Kidney (tissue), 14 donors: ENCODE results near the gene SLC25A20. TPM values are rescaled to one million over a fixed set of nuclear protein-coding genes. Genes with fewer than 3 reads are reported as not detected.

Experiments used
- DNase-seq, 5 donors: peaks; one replicate each; pipeline ENCODE4 v3.0.0-alpha.2; 2013 to 2020
- FAIRE-seq: peaks from 2 replicates; lab custom pipeline; 2012; peaks lifted over from hg19 to GRCh38; lab: Jason Lieb, UNC
- H3K27ac ChIP-seq, 2 donors: one replicate each; pipeline ENCODE4 v1.7.0; 2013; ENCODE audit warnings: low read depth in 2 of 2, low read length in 2 of 2, inconsistent platforms in 1 of 2
- H3K27me3 ChIP-seq: one replicate; pipeline ENCODE4 v1.7.1; 2013; ENCODE audit warnings: low read length, inconsistent platforms; ENCODE audit not compliant: control insufficient read depth, insufficient read depth
- H3K36me3 ChIP-seq, 3 donors: one replicate each; pipeline versions ENCODE4 v1.7.0 to v1.7.1; 2013; ENCODE audit warnings: low read length in 3 of 3, control low read depth in 1 of 3, inconsistent platforms in 1 of 3; ENCODE audit not compliant: insufficient read depth in 3 of 3, control insufficient read depth in 2 of 3
- H3K4me1 ChIP-seq, 3 donors: one replicate each; pipeline versions ENCODE4 v1.7.0 to v1.7.1; 2013; ENCODE audit warnings: low read length in 3 of 3, inconsistent platforms in 1 of 3, low read depth in 1 of 3; ENCODE audit not compliant: control insufficient read depth in 2 of 3, insufficient read depth in 2 of 3
- H3K4me3 ChIP-seq, 3 donors: one replicate each; pipeline versions ENCODE4 v1.7.0 to v1.8.1; 2013; ENCODE audit warnings: low read length in 3 of 3, control low read depth in 1 of 3, inconsistent platforms in 1 of 3
- H3K9ac ChIP-seq, 3 donors: one replicate each; pipeline versions ENCODE4 v1.7.0 to v1.7.1; 2013; ENCODE audit warnings: low read length in 3 of 3, control low read depth in 1 of 3, inconsistent platforms in 1 of 3
- H3K9me3 ChIP-seq, 3 donors: one replicate each; pipeline versions ENCODE4 v1.7.0 to v1.7.1; 2013; ENCODE audit warnings: low read length in 3 of 3, control low read depth in 1 of 3, inconsistent platforms in 1 of 3; ENCODE audit not compliant: control insufficient read depth in 2 of 3, insufficient read depth in 1 of 3
- CTCF ChIP-seq: IDR thresholded peaks from 3 replicates; pipeline ENCODE4 v1.5.1; 2012; ENCODE audit warnings: mild to moderate bottlenecking, moderate library complexity, borderline replicate concordance; ENCODE audit not compliant: insufficient read depth; ENCODE audit errors: extremely low read depth
- intact Hi-C: fragments of 100-400 bp; cut with DNase I; formaldehyde crosslinking; loops from one replicate; pipeline ENCODE4 v1.11.1; 2022
- polyA plus RNA-seq: library from polyadenylated mRNA; stranded (reverse); fragments of 350-450 nt; fragmentation: Illumina TruSeq; extraction: RNeasy Lipid Tissue Mini Kit (QIAGEN cat#74804); gene quantifications from one replicate; pipeline ENCODE4 v1.2.3, GENCODE V29; 2014; ENCODE audit warnings: low read depth, low replicate concordance; ENCODE audit not compliant: insufficient read depth
- total RNA-seq: library from RNA; stranded (reverse); fragmentation: NEBNext Ultra II Directional; extraction: Animal tissue kit (Norgen Biotek cat#: 25700); gene quantifications from one replicate; pipeline ENCODE4 v1.2.1, GENCODE V29; 2021
- donor health status: control.
- donor health status: control.
- donor health status: control.
- donor health status: control.
- donor health status: control.
- donor health status: DM: yes; HTN: yes; CAD: no.
- donor health status: Normal renal cell carcinoma (clear cell type).

Gene SLC25A20
- total and polyA plus RNA-seq, 2 donors from 2014 or later = 9.9 to 59.2 TPM

GRCh38 chr3:48881652-48882114 lies 17.0 kb downstream of the SLC25A20 start:
- H3K9ac ChIP-seq = no peak overlapping the region
- H3K27me3 ChIP-seq = no peaks in the 10 kb centered on the region
- DNase-seq (no peak), FAIRE-seq (no peak)
- intact Hi-C loops = no loop called here
- peaks cover 0 to 4% (median 0%) of the 10 kb centered on the region in 3 donors for H3K36me3 ChIP-seq
- H3K4me3 ChIP-seq = no peak overlapping the region
- H3K27ac ChIP-seq = no peak overlapping the region
- no peaks in the 10 kb centered on the region for H3K9me3 ChIP-seq
- H3K4me1 ChIP-seq = peaks cover 0 to under 1% (median 0%) of the 10 kb centered on the region in 3 donors
- no peak for TF ChIP-seq CTCF

- Histone ChIP-seq H3K9ac (no peak overlapping the region), H3K4me1 (no peaks in the 10 kb centered on the region), H3K4me3 (no peak overlapping the region), H3K27me3 (no peaks in the 10 kb centered on the region), H3K36me3 (peaks cover 0 to 4% (median 0%) of the 10 kb centered on the region in 3 donors), H3K9me3 (no peaks in the 10 kb centered on the region), H3K27ac (no peak overlapping the region)
- no peak for DNase-seq
- intact Hi-C loops = no loop called here
- no peak for TF ChIP-seq CTCF
- no peak for FAIRE-seq
These were observed 17.7 kb downstream of the SLC25A20 start for GRCh38 chr3:48881006-48881405.

GRCh38 chr3:48879994-48880377 lies 18.7 kb downstream of the SLC25A20 start:
- no peak overlapping the region for H3K9ac ChIP-seq
- FAIRE-seq (no peak), DNase-seq (no peak)
- H3K27ac ChIP-seq = no peak overlapping the region
- H3K9me3 ChIP-seq = no peaks in the 10 kb centered on the region
- H3K4me1 ChIP-seq = no peaks in the 10 kb centered on the region
- no peak for TF ChIP-seq CTCF
- intact Hi-C loops = no loop called here
- no peaks in the 10 kb centered on the region for H3K27me3 ChIP-seq
- peaks cover 0 to 4% (median 0%) of the 10 kb centered on the region in 3 donors for H3K36me3 ChIP-seq
- H3K4me3 ChIP-seq = no peak overlapping the region

GRCh38 chr3:48879307-48879993 lies 19.2 kb downstream of the SLC25A20 start:
- H3K4me1 ChIP-seq = no peaks in the 10 kb centered on the region
- H3K9me3 ChIP-seq = no peaks in the 10 kb centered on the region
- TF ChIP-seq CTCF = no peak
- H3K9ac ChIP-seq = no peak overlapping the region
- intact Hi-C loops = no loop called here
- H3K4me3 ChIP-seq = no peak overlapping the region
- no peak for FAIRE-seq
- DNase-seq = no peak
- no peak overlapping the region for H3K27ac ChIP-seq
- no peaks in the 10 kb centered on the region for H3K27me3 ChIP-seq
- H3K36me3 ChIP-seq = peaks cover 0 to 4% (median 0%) of the 10 kb centered on the region in 3 donors
